Neuronal stem cell (in vitro differentiated cells): ENCODE data around the gene PCDHGB3.
"Not testable (repeated sequence)": the region's sequence is repeated elsewhere in the genome, so short reads cannot be mapped to it uniquely, and the experiment has no call there.

Source experiments
- DNase-seq: peaks from one replicate; pipeline ENCODE4 v3.0.0-alpha.2; 2013; ENCODE audit warnings: low spot score
- H2AFZ ChIP-seq: one replicate; pipeline ENCODE4 v1.6.1; 2013; ENCODE audit warnings: mild to moderate bottlenecking, low read length, inconsistent platforms
- H2AK5ac ChIP-seq: 2 replicates; pipeline ENCODE4 v1.6.1; 2013; ENCODE audit warnings: low read depth, mild to moderate bottlenecking, inconsistent platforms, low read length, moderate library complexity, mixed read lengths
- H2BK120ac ChIP-seq: 2 replicates; pipeline ENCODE4 v1.6.1; 2013; ENCODE audit warnings: low read depth, mild to moderate bottlenecking, inconsistent platforms, low read length, moderate library complexity, mixed read lengths
- H2BK12ac ChIP-seq: one replicate; pipeline ENCODE4 v1.6.1; 2013; ENCODE audit warnings: low read length, inconsistent platforms
- H2BK15ac ChIP-seq: 2 replicates; pipeline ENCODE4 v1.6.1; 2013; ENCODE audit warnings: mild to moderate bottlenecking, low read length, inconsistent platforms, mixed read lengths
- H2BK5ac ChIP-seq: one replicate; pipeline ENCODE4 v1.6.1; 2013; ENCODE audit warnings: inconsistent platforms, mild to moderate bottlenecking, low read length, moderate library complexity
- H3K14ac ChIP-seq: one replicate; pipeline ENCODE4 v1.6.1; 2013; ENCODE audit warnings: low read length, inconsistent platforms
- H3K18ac ChIP-seq: 2 replicates; pipeline ENCODE4 v1.6.1; 2013; ENCODE audit warnings: low read length, inconsistent platforms
- H3K23ac ChIP-seq: 2 replicates; pipeline ENCODE4 v1.6.1; 2013; ENCODE audit warnings: low read depth, mild to moderate bottlenecking, mixed read lengths, low read length, inconsistent platforms; ENCODE audit not compliant: poor library complexity
- H3K27ac ChIP-seq: replicated peaks from 3 replicates; pipeline ENCODE4 v1.5.1; 2013; ENCODE audit warnings: low read length, inconsistent platforms
- H3K27me3 ChIP-seq, 3 experiments: 2 replicates each; pipeline ENCODE4 v1.6.1; 2013; ENCODE audit warnings: low read length in 3 of 3, mild to moderate bottlenecking in 2 of 3, inconsistent platforms in 1 of 3, low read depth in 1 of 3, mixed read lengths in 1 of 3, moderate library complexity in 1 of 3; ENCODE audit not compliant: control insufficient read depth in 3 of 3, insufficient read depth in 3 of 3
- H3K36me3 ChIP-seq, 2 donors: replicated peaks in 1 of 2; 2 replicates each; pipeline ENCODE4 v1.6.1; 2013; ENCODE audit warnings: low read length in 2 of 2; ENCODE audit not compliant: control insufficient read depth in 2 of 2, insufficient read depth in 2 of 2
- H3K4ac ChIP-seq: 2 replicates; pipeline ENCODE4 v1.6.1; 2013; ENCODE audit warnings: inconsistent platforms, mild to moderate bottlenecking, low read length, moderate library complexity
- H3K4me1 ChIP-seq, 2 donors: 1 replicate in 1 of 2; 2 replicates in 1 of 2; pipeline ENCODE4 v1.6.1; 2013; ENCODE audit warnings: low read length in 2 of 2, low read depth in 1 of 2; ENCODE audit not compliant: control insufficient read depth in 2 of 2, insufficient read depth in 1 of 2
- H3K4me2 ChIP-seq: one replicate; pipeline ENCODE4 v1.6.1; 2013; ENCODE audit warnings: mild to moderate bottlenecking, low read length, inconsistent platforms; ENCODE audit not compliant: insufficient read depth, poor library complexity, severe bottlenecking
- H3K4me3 ChIP-seq, 2 donors: 2 replicates each; pipeline ENCODE4 v1.5.1; 2013; ENCODE audit warnings: low read length in 2 of 2, mild to moderate bottlenecking in 2 of 2, inconsistent platforms in 1 of 2, moderate library complexity in 1 of 2
- H3K79me1 ChIP-seq: one replicate; pipeline ENCODE4 v1.6.1; 2013; ENCODE audit warnings: low read depth, mild to moderate bottlenecking, inconsistent platforms, low read length, moderate library complexity
- H3K9ac ChIP-seq: one replicate; pipeline ENCODE4 v1.6.1; 2013; ENCODE audit warnings: mild to moderate bottlenecking, low read depth, low read length, inconsistent platforms; ENCODE audit not compliant: poor library complexity
- H3K9me3 ChIP-seq, 2 donors: replicated peaks in 1 of 2; 2 replicates each; pipeline versions ENCODE3 to v1.6.1; 2013; ENCODE audit warnings: low read length in 2 of 2, mild to moderate bottlenecking in 2 of 2, inconsistent platforms in 1 of 2, low read depth in 1 of 2, mixed read lengths in 1 of 2, moderate library complexity in 1 of 2; ENCODE audit not compliant: control insufficient read depth in 2 of 2, insufficient read depth in 1 of 2
- H4K8ac ChIP-seq: one replicate; pipeline ENCODE4 v1.6.1; 2013; ENCODE audit warnings: low read depth, mild to moderate bottlenecking, inconsistent platforms, low read length, moderate library complexity
- H4K91ac ChIP-seq: one replicate; pipeline ENCODE4 v1.6.1; 2013; ENCODE audit warnings: low read length, low read depth, mild to moderate bottlenecking, inconsistent platforms; ENCODE audit not compliant: poor library complexity
- WGBS, 2 donors: extraction: QIAGEN DNeasy Blood & Tissue Kit; methylation state at CpG; one replicate each; pipeline ENCODE4 v1.1.7; 2013; ENCODE audit warnings: missing lambda C conversion rate in 2 of 2, mixed read lengths in 1 of 2; ENCODE audit not compliant: insufficient read length in 2 of 2, insufficient replicate concordance in 1 of 2; ENCODE audit errors: extremely low coverage in 2 of 2; 5-methylcytosine and 5-hydroxymethylcytosine counted together

PCDHGB3 gene

DNA sequence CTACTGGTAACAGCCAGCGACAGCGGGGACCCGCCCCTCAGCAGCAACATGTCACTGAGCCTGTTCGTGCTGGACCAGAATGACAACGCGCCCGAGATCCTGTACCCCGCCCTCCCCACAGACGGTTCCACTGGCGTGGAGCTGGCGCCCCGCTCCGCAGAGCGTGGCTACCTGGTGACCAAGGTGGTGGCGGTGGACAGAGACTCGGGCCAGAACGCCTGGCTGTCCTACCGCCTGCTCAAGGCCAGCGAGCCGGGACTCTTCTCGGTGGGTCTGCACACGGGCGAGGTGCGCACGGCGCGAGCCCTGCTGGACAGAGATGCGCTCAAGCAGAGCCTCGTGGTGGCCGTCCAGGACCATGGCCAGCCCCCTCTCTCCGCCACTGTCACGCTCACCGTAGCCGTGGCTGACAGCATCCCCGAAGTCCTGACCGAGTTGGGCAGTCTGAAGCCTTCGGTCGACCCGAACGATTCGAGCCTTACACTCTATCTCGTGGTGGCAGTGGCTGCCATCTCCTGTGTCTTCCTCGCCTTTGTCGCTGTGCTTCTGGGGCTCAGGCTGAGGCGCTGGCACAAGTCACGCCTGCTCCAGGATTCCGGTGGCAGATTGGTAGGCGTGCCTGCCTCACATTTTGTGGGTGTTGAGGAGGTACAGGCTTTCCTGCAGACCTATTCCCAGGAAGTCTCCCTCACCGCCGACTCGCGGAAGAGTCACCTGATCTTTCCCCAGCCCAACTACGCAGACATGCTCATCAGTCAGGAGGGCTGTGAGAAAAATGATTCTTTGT lies 24.6 kb downstream of the PCDHGB3 start:
- Histone ChIP-seq H3K18ac (peak overlapping the region; percentile 57), H2BK5ac (peak overlapping the region; percentile 44), H3K9me3 (peaks cover 37 to 82% of the 10 kb centered on the region in 2 donors), H3K36me3 (peaks cover 14 to 26% of the 10 kb centered on the region in 2 donors)
- WGBS, 2 donors = no CpG with 5 or more reads among the region's 53 CpGs
- H4K91ac ChIP-seq, H3K4me1 ChIP-seq, H3K4me3 ChIP-seq, H3K79me1 ChIP-seq, DNase-seq, H3K4ac ChIP-seq, H3K23ac ChIP-seq, H4K8ac ChIP-seq, H2BK12ac ChIP-seq, H2BK120ac ChIP-seq, H3K4me2 ChIP-seq, H3K27me3 ChIP-seq, H2BK15ac ChIP-seq, H2AFZ ChIP-seq, H3K27ac ChIP-seq, H2AK5ac ChIP-seq, H3K9ac ChIP-seq, H3K14ac ChIP-seq: not testable (repeated sequence)

DNA sequence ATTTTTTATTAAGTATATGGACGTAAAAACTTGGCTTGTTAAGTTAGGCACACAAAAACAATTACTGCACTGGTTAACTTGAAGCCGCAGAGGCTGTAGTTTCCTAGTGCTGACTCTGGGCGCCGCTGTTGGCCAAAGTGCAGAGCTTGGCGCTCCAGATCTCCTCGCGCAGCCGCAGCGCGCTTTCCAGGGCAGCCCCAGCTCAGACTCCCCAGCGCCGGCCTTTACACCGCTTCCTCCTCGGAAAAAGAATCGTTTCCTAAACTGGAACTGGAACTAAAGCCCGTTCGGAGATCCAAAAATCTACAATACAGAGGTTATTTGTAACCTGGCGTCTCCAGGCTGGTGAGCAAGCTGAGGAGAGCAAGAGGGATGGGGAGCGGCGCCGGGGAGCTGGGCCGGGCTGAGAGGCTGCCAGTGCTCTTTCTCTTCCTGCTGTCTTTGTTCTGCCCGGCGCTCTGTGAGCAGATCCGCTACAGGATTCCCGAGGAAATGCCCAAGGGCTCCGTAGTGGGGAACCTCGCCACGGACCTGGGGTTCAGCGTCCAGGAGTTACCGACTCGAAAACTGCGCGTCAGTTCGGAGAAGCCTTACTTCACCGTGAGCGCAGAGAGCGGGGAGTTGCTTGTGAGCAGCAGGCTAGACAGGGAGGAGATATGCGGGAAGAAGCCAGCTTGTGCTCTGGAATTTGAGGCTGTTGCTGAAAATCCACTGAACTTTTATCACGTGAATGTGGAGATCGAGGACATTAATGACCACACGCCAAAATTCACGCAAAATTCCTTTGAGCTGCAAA lies 27.9 kb downstream of the PCDHGB3 start, which contains the start of gene PCDHGB5:
TSS of gene PCDHGB5 (plus strand) at position 192 of the 796 bp plus-strand sequence. CDS start at position 373, 181 bp downstream.
- H3K27ac ChIP-seq, H2BK12ac ChIP-seq, H3K14ac ChIP-seq, H2BK120ac ChIP-seq, H2BK15ac ChIP-seq, H3K4me2 ChIP-seq, H3K4me1 ChIP-seq, H3K27me3 ChIP-seq, H2BK5ac ChIP-seq, H3K18ac ChIP-seq, H3K4me3 ChIP-seq, H2AFZ ChIP-seq, H3K9ac ChIP-seq, H3K79me1 ChIP-seq, H4K8ac ChIP-seq, DNase-seq, H4K91ac ChIP-seq, H2AK5ac ChIP-seq, H3K23ac ChIP-seq, H3K4ac ChIP-seq: not testable (repeated sequence)
- Histone ChIP-seq H3K9me3 (peaks cover 32 to 72% of the 10 kb centered on the region in 2 donors), H3K36me3 (peaks cover 5 to 13% of the 10 kb centered on the region in 2 donors)
- WGBS, 2 donors = no CpG with 5 or more reads among the region's 43 CpGs

DNA sequence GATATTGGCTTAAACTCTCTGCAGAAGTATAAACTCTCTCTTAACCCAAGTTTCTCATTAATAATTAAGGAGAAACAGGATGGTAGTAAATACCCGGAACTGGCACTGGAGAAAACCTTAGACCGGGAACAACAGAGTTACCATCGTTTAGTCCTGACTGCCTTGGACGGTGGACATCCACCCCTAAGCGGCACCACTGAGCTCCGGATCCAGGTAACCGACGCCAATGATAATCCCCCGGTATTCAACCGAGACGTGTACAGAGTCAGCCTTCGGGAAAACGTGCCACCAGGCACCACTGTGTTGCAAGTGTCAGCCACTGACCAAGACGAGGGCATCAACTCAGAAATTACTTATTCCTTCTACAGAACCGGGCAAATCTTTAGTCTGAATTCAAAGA lies 28.6 kb downstream of the PCDHGB3 start:
- no peak overlapping the region for H2BK15ac ChIP-seq
- H3K4me2 ChIP-seq = no peak overlapping the region
- H3K23ac ChIP-seq = no peak overlapping the region
- no peak overlapping the region for H2BK120ac ChIP-seq
- H2BK12ac ChIP-seq = no peak overlapping the region
- no peak overlapping the region for H4K8ac ChIP-seq
- H3K79me1 ChIP-seq = peaks cover 2% of the 10 kb centered on the region
- H3K36me3 ChIP-seq = peaks cover 3 to 6% of the 10 kb centered on the region in 2 donors
- WGBS, 2 donors = no CpG with 5 or more reads among the region's 15 CpGs
- no peak overlapping the region for H3K18ac ChIP-seq
- no peak overlapping the region for H3K27ac ChIP-seq
- H2AK5ac ChIP-seq = no peak overlapping the region
- no peak overlapping the region for H3K4ac ChIP-seq
- H3K14ac ChIP-seq = no peak overlapping the region
- H3K9me3 ChIP-seq = peaks cover 31 to 72% of the 10 kb centered on the region in 2 donors
- no peak overlapping the region for H2BK5ac ChIP-seq
- H4K91ac ChIP-seq = no peak overlapping the region
- DNase-seq = no peak
- no peaks in the 10 kb centered on the region for H3K4me1 ChIP-seq
- H3K4me3 ChIP-seq = no peak overlapping the region
- H3K27me3 ChIP-seq = no peaks in the 10 kb centered on the region
- H2AFZ ChIP-seq = no peak overlapping the region
- H3K9ac ChIP-seq = no peak overlapping the region
